H1 (cell line): ENCODE results near the gene SCN1B. TPM values are rescaled to one million over a fixed set of nuclear protein-coding genes. Genes with fewer than 3 reads are reported as not detected.

Experiments used
- CTCF ChIA-PET: fragments of 300-600 bp; sonication (Branson Sonifier 250); formaldehyde crosslinking; loops from one replicate; lab custom pipeline; 2021; ENCODE audit not compliant: partially characterized antibody; lab: Charles Lee
- POLR2A ChIA-PET: fragments of 300-600 bp; sonication (Branson Sonifier 250); formaldehyde crosslinking; loops from one replicate; lab custom pipeline; 2021; ENCODE audit warnings: inconsistent platforms; ENCODE audit not compliant: partially characterized antibody; lab: Charles Lee
- DNase-seq, 2 experiments: peaks; one replicate each; pipeline versions ENCODE4 v3.0.0 to v3.0.0-alpha.2; 2010 to 2022; ENCODE audit warnings: low spot score in 2 of 2, low read depth in 1 of 2, mixed read lengths in 1 of 2
- FAIRE-seq: peaks from 2 replicates; lab custom pipeline; 2011; peaks lifted over from hg19 to GRCh38; lab: Jason Lieb, UNC
- H2AFZ ChIP-seq: 2 replicates; pipeline ENCODE4 v1.8.1; 2012; ENCODE audit warnings: low read length, inconsistent platforms
- H2AK5ac ChIP-seq: 2 replicates; pipeline ENCODE4 v1.6.1; 2013; ENCODE audit warnings: low read depth, low read length
- H2BK120ac ChIP-seq: replicated peaks from 2 replicates; pipeline ENCODE3; 2013; ENCODE audit warnings: low read depth, low read length, inconsistent platforms
- H2BK12ac ChIP-seq: 2 replicates; pipeline ENCODE4 v1.6.1; 2013; ENCODE audit warnings: low read depth, low read length
- H2BK15ac ChIP-seq: 2 replicates; pipeline ENCODE4 v1.6.1; 2013; ENCODE audit warnings: low read length
- H2BK20ac ChIP-seq: 2 replicates; pipeline ENCODE4 v1.6.1; 2013; ENCODE audit warnings: low read length
- H2BK5ac ChIP-seq: 2 replicates; pipeline ENCODE4 v1.6.1; 2013; ENCODE audit warnings: low read depth, low read length
- H3K14ac ChIP-seq: 2 replicates; pipeline ENCODE4 v1.6.1; 2013; ENCODE audit warnings: inconsistent platforms; ENCODE audit not compliant: insufficient read length
- H3K18ac ChIP-seq: 2 replicates; pipeline ENCODE4 v1.6.1; 2013; ENCODE audit warnings: low read length; ENCODE audit errors: extremely low read depth
- H3K23ac ChIP-seq: 2 replicates; pipeline ENCODE4 v1.6.1; 2013; ENCODE audit warnings: inconsistent platforms; ENCODE audit not compliant: insufficient read length
- H3K23me2 ChIP-seq: 2 replicates; pipeline ENCODE4 v1.6.1; 2013; ENCODE audit warnings: low read depth, low read length
- H3K27ac ChIP-seq: 2 replicates; pipeline ENCODE4 v1.6.1; 2011; ENCODE audit warnings: low read depth, low read length, inconsistent platforms
- H3K27me3 ChIP-seq, 4 experiments: replicated peaks in 1 of 4; 1 replicate in 1 of 4; 2 replicates in 3 of 4; pipeline versions ENCODE4 v1.6.1 to v1.8.1; 2011 to 2013; ENCODE audit warnings: low read length in 3 of 4, mild to moderate bottlenecking in 3 of 4, inconsistent platforms in 2 of 4, mixed read lengths in 2 of 4, moderate library complexity in 1 of 4; ENCODE audit not compliant: control insufficient read depth in 3 of 4, insufficient read depth in 3 of 4; ENCODE audit errors: extremely low read depth in 1 of 4
- H3K36me3 ChIP-seq, 4 experiments: 2 replicates each; pipeline versions ENCODE4 v1.6.1 to v1.8.1; 2011 to 2013; ENCODE audit warnings: mild to moderate bottlenecking in 4 of 4, low read length in 3 of 4, moderate library complexity in 2 of 4, control low read depth in 1 of 4, inconsistent platforms in 1 of 4; ENCODE audit not compliant: insufficient read depth in 4 of 4, control insufficient read depth in 2 of 4
- H3K4ac ChIP-seq: replicated peaks from 2 replicates; pipeline ENCODE3; 2013; ENCODE audit warnings: low read length, low read depth, mixed read lengths, inconsistent platforms; ENCODE audit not compliant: insufficient read length
- H3K4me1 ChIP-seq, 4 experiments: replicated peaks in 1 of 4; 1 replicate in 1 of 4; 2 replicates in 3 of 4; pipeline versions ENCODE4 v1.6.1 to v1.8.1; 2011 to 2013; ENCODE audit warnings: low read length in 3 of 4, inconsistent platforms in 2 of 4, mixed read lengths in 1 of 4; ENCODE audit not compliant: insufficient read depth in 4 of 4, control insufficient read depth in 3 of 4
- H3K4me2 ChIP-seq, 2 experiments: 2 replicates each; pipeline versions ENCODE4 v1.6.1 to v1.8.1; 2011 to 2013; ENCODE audit warnings: low read depth in 2 of 2, low read length in 2 of 2, control low read depth in 1 of 2, inconsistent platforms in 1 of 2, mild to moderate bottlenecking in 1 of 2; ENCODE audit not compliant: insufficient read depth in 1 of 2
- H3K4me3 ChIP-seq, 4 experiments: fragments of 200-600, 300-600 bp in 1 of 4; sonication (generic), shearing (Covaris generic), sonication (Bioruptor Twin) in 1 of 4; 2 replicates each; pipeline versions ENCODE4 v1.5.1 to v1.8.1; 2011 to 2016; ENCODE audit warnings: low read length in 4 of 4, low read depth in 3 of 4, control low read depth in 2 of 4, inconsistent platforms in 2 of 4, mild to moderate bottlenecking in 2 of 4, mixed read lengths in 1 of 4, moderate library complexity in 1 of 4; ENCODE audit not compliant: insufficient read depth in 2 of 4; ENCODE audit errors: extremely low read depth in 1 of 4
- H3K56ac ChIP-seq: replicated peaks from 2 replicates; pipeline ENCODE3; 2013; ENCODE audit warnings: low read depth, mild to moderate bottlenecking, mixed read lengths, low read length, inconsistent platforms; ENCODE audit not compliant: insufficient read length
- H3K79me1 ChIP-seq: 2 replicates; pipeline ENCODE4 v1.6.1; 2013; ENCODE audit warnings: low read depth, low read length, control low read depth
- H3K79me2 ChIP-seq, 2 experiments: 2 replicates each; pipeline versions ENCODE4 v1.6.1 to v1.8.1; 2012 to 2013; ENCODE audit warnings: low read length in 2 of 2, mild to moderate bottlenecking in 2 of 2, inconsistent platforms in 1 of 2; ENCODE audit not compliant: insufficient read depth in 2 of 2, control insufficient read depth in 1 of 2
- H3K9ac ChIP-seq, 4 experiments: replicated peaks in 1 of 4; 1 replicate in 1 of 4; 2 replicates in 3 of 4; pipeline versions ENCODE4 v1.6.1 to v1.8.1; 2011 to 2013; ENCODE audit warnings: low read depth in 3 of 4, low read length in 3 of 4, control low read depth in 2 of 4, mild to moderate bottlenecking in 2 of 4, moderate library complexity in 2 of 4, inconsistent platforms in 1 of 4; ENCODE audit errors: extremely low read depth in 1 of 4
- H3K9me3 ChIP-seq, 2 experiments: 2 replicates each; pipeline versions ENCODE4 v1.6.1 to v1.8.1; 2012 to 2013; ENCODE audit warnings: mild to moderate bottlenecking in 2 of 2, moderate library complexity in 2 of 2, control low read depth in 1 of 2, inconsistent platforms in 1 of 2, low read depth in 1 of 2, low read length in 1 of 2, mixed read lengths in 1 of 2; ENCODE audit not compliant: insufficient read depth in 2 of 2
- H4K20me1 ChIP-seq, 2 experiments: replicated peaks in 1 of 2; 2 replicates each; pipeline versions ENCODE3 to v1.8.1; 2011 to 2013; ENCODE audit warnings: inconsistent platforms in 2 of 2, low read length in 2 of 2, mild to moderate bottlenecking in 1 of 2; ENCODE audit not compliant: insufficient read depth in 2 of 2, control insufficient read depth in 1 of 2
- H4K5ac ChIP-seq: 2 replicates; pipeline ENCODE4 v1.6.1; 2013; ENCODE audit warnings: low read length, low read depth, mixed read lengths, inconsistent platforms; ENCODE audit not compliant: insufficient read length
- H4K8ac ChIP-seq: 2 replicates; pipeline ENCODE4 v1.8.0; 2013; ENCODE audit warnings: mild to moderate bottlenecking, moderate library complexity, low read length, inconsistent platforms; ENCODE audit not compliant: insufficient read depth; ENCODE audit errors: extremely low read depth
- H4K91ac ChIP-seq: replicated peaks from 2 replicates; pipeline ENCODE3; 2013; ENCODE audit warnings: low read length, mixed read lengths, inconsistent platforms; ENCODE audit not compliant: insufficient read length
- ASH2L ChIP-seq: fragments of 200-600, 300-600 bp; sonication (generic); IDR thresholded peaks from one replicate; pipeline ENCODE4 v1.7.1; 2017; ENCODE audit warnings: low read length
- CTCF ChIP-seq, 3 experiments: IDR thresholded peaks; 1 replicate in 2 of 3; 2 replicates in 1 of 3; pipeline versions ENCODE4 v1.5.1 to v1.6.1; 2011; ENCODE audit warnings: low read length in 3 of 3, mild to moderate bottlenecking in 3 of 3, inconsistent platforms in 2 of 3, low read depth in 1 of 3, moderate library complexity in 1 of 3; ENCODE audit not compliant: insufficient read depth in 1 of 3; ENCODE audit errors: control extremely low read depth in 1 of 3
- HDAC6 ChIP-seq: IDR thresholded peaks from one replicate; pipeline ENCODE4 v1.7.1; 2012; ENCODE audit warnings: low read depth, mild to moderate bottlenecking, inconsistent platforms, low read length, moderate library complexity
- JUN ChIP-seq: IDR thresholded peaks from 2 replicates; pipeline ENCODE4 v1.6.1; 2011; ENCODE audit warnings: low read depth, mild to moderate bottlenecking, improper control_type of control experiment, low read length
- KDM5A ChIP-seq: fragments of 200-600 bp; IDR thresholded peaks from 2 replicates; pipeline ENCODE4 v1.7.1; 2012; ENCODE audit warnings: mild to moderate bottlenecking, low read length, inconsistent platforms, mixed read lengths
- NANOG ChIP-seq: IDR thresholded peaks from 2 replicates; pipeline ENCODE4 v1.6.1; 2011; ENCODE audit warnings: low read length, low read depth, mild to moderate bottlenecking, inconsistent platforms; ENCODE audit not compliant: insufficient read depth, poor library complexity, severe bottlenecking
- POLR2AphosphoS5 ChIP-seq: IDR thresholded peaks from 2 replicates; pipeline ENCODE4 v1.6.1; 2011; ENCODE audit warnings: low read depth, low read length
- RXRA ChIP-seq: IDR thresholded peaks from 2 replicates; pipeline ENCODE4 v1.6.1; 2011; ENCODE audit warnings: low read depth, mild to moderate bottlenecking, low read length, moderate library complexity; ENCODE audit not compliant: insufficient read depth
- TBP ChIP-seq: IDR thresholded peaks from 2 replicates; pipeline ENCODE4 v1.6.1; 2011; ENCODE audit warnings: low read depth, low read length, improper control_type of control experiment
- TEAD4 ChIP-seq: IDR thresholded peaks from 2 replicates; pipeline ENCODE4 v1.6.1; 2012; ENCODE audit warnings: low read depth, low read length, inconsistent platforms, mixed read lengths
- WGBS, 2 experiments: shearing (Covaris generic) in 1 of 2; methylation state at CpG; one replicate each; pipeline versions ENCODE4 v1.1.6 to v1.1.7; 2013 to 2015; ENCODE audit warnings: low lambda C conversion rate in 2 of 2, mixed read lengths in 2 of 2, inconsistent platforms in 1 of 2, low coverage in 1 of 2, missing lambda C conversion rate in 1 of 2; ENCODE audit not compliant: insufficient replicate concordance in 2 of 2, insufficient coverage in 1 of 2, insufficient read length in 1 of 2; ENCODE audit errors: extremely low coverage in 1 of 2, missing lambda C conversion rate in 1 of 2; 5-methylcytosine and 5-hydroxymethylcytosine counted together
- polyA plus RNA-seq, 7 experiments: library from polyadenylated mRNA; depleted of rRNA in 3 of 7; stranded (reverse) in 5 of 7; unstranded in 2 of 7; fragments of >200 nt in 5 of 7; fragments of 200-250 nt in 2 of 7; gene quantifications; 1 replicate in 5 of 7; 2 replicates in 1 of 7; 4 replicates in 1 of 7; pipeline versions ENCODE4 v1.2.1 to v1.2.3, GENCODE V29; 2011 to 2013; ENCODE audit warnings: missing spikeins in 2 of 7, mixed read lengths in 2 of 7
- total RNA-seq: library from RNA; stranded (reverse); fragmentation: NEBNext Ultra II Directional; extraction: Animal tissue kit (Norgen Biotek cat#: 25700); gene quantifications from 2 replicates; pipeline ENCODE4 v1.2.1, GENCODE V29; 2021

Gene SCN1B
- total and polyA plus RNA-seq, 2 of the 8 experiments (the other 6 are each of a cell fraction or from before 2014, with no cell fraction given), result 3.1 to 3.5 TPM

- no peak overlapping the region for H3K4me3 ChIP-seq
- H3K18ac ChIP-seq, result no peak overlapping the region
- H2BK20ac ChIP-seq, result no peak overlapping the region
- CTCF ChIA-PET, result interaction anchor here (0.8 to 4.4 kb wide), 11 partner anchors 8 to 107 kb away, joined by 3 to 34 read pairs (median 4); partner anchors contain the start of genes FXYD3, FXYD5 and LGI4
- H3K23me2 ChIP-seq, result no peaks in the 10 kb centered on the region; the same call in 1 of the 2 replicates
- H3K27me3 ChIP-seq, result peaks cover 0 to 2% (median 0%) of the 10 kb centered on the region in 4 experiments; a peak in 3 of 7 replicates
- H3K4me2 ChIP-seq, result no peak overlapping the region
- no peak for DNase-seq
- no peaks in the 10 kb centered on the region for H4K20me1 ChIP-seq
- H3K79me1 ChIP-seq, result no peaks in the 10 kb centered on the region
- 92% methylated on average over 16 of the region's 16 CpGs; no CpG with 5 or more reads in 1 of the 2 experiments for WGBS, 2 experiments
- H3K56ac ChIP-seq, result no peak overlapping the region
- no peak overlapping the region for H4K5ac ChIP-seq
- no peak overlapping the region for H2AK5ac ChIP-seq
- no peaks in the 10 kb centered on the region; a peak in 1 of 4 replicates for H3K9me3 ChIP-seq
- H2BK120ac ChIP-seq, result no peak overlapping the region
- H3K4ac ChIP-seq, result no peak overlapping the region
- H3K79me2 ChIP-seq, result no peaks in the 10 kb centered on the region
- H3K9ac ChIP-seq, result no peak overlapping the region
- H2BK5ac ChIP-seq, result no peak overlapping the region
- H3K23ac ChIP-seq, result no peak overlapping the region
- H4K8ac ChIP-seq, result no peak overlapping the region
- H2BK12ac ChIP-seq, result no peak overlapping the region
- peaks cover 0 to 3% (median 1%) of the 10 kb centered on the region in 4 experiments; a peak in 2 of 7 replicates for H3K4me1 ChIP-seq
- no peak overlapping the region for H3K14ac ChIP-seq
- no peak overlapping the region for H4K91ac ChIP-seq
- FAIRE-seq, result no peak
- POLR2A ChIA-PET, result interaction anchor here (0.6 to 1.5 kb wide), 4 partner anchors 12 to 1753 kb away, joined by 3 to 4 read pairs (median 3); no protein-coding TSS in a partner anchor
- H2AFZ ChIP-seq, result no peak overlapping the region
- no peak overlapping the region for H3K27ac ChIP-seq
- no peaks in the 10 kb centered on the region for H3K36me3 ChIP-seq
- peak overlapping the region; percentile 72; the same call in 1 of the 2 replicates for H2BK15ac ChIP-seq
- TF ChIP-seq TEAD4, result no peak
- TF ChIP-seq ASH2L, result no peak
- TF ChIP-seq NANOG, result no peak
- TF ChIP-seq RXRA, result no peak
- TF ChIP-seq CTCF (IDR thresholded peaks at IDR 0.05; ENCODE audit: control extremely low read depth in 1 of 3, insufficient read depth in 1 of 3, low read depth in 1 of 3, low read length in 3 of 3), result no peak
- TF ChIP-seq KDM5A, result no peak
- TF ChIP-seq JUN, result no peak
- no peak for TF ChIP-seq POLR2AphosphoS5
- no peak for TF ChIP-seq TBP
- TF ChIP-seq HDAC6, result no peak
Measured at GRCh38 chr19:35080613-35081170, 50.4 kb downstream of the SCN1B start.
